AG04449 (cell line): ENCODE measurements around the gene MEIS3.

ENCODE experiments used
- CTCF ChIA-PET: fragments of 350-600 bp; formaldehyde crosslinking; extraction: SDS; loops from one replicate; lab custom pipeline; 2021; ENCODE audit warnings: antibody characterized with exemption; lab: Yijun Ruan, JAX
- POLR2A ChIA-PET: fragments of 400-600, 350-600 bp; formaldehyde crosslinking; extraction: SDS; loops from one replicate; lab custom pipeline; 2020; ENCODE audit warnings: antibody characterized with exemption, inconsistent platforms; lab: Yijun Ruan, JAX
- DNase-seq: peaks from one replicate; pipeline ENCODE4 v3.0.0-alpha.2; 2010; ENCODE audit warnings: low read depth, low spot score
- H3K4me3 ChIP-seq: 2 replicates; pipeline ENCODE4 v1.5.1; 2011; ENCODE audit warnings: low read depth, mild to moderate bottlenecking, control low read depth, low read length
- TF ChIP-seq, protein P1 (sequence below): IDR thresholded peaks from one replicate; pipeline ENCODE4 v1.5.1; 2011; ENCODE audit warnings: mild to moderate bottlenecking, moderate library complexity, low read length, control low read depth, inconsistent platforms; ENCODE audit not compliant: insufficient read depth; ENCODE audit errors: missing control alignments

The MEIS3 gene

DNA sequence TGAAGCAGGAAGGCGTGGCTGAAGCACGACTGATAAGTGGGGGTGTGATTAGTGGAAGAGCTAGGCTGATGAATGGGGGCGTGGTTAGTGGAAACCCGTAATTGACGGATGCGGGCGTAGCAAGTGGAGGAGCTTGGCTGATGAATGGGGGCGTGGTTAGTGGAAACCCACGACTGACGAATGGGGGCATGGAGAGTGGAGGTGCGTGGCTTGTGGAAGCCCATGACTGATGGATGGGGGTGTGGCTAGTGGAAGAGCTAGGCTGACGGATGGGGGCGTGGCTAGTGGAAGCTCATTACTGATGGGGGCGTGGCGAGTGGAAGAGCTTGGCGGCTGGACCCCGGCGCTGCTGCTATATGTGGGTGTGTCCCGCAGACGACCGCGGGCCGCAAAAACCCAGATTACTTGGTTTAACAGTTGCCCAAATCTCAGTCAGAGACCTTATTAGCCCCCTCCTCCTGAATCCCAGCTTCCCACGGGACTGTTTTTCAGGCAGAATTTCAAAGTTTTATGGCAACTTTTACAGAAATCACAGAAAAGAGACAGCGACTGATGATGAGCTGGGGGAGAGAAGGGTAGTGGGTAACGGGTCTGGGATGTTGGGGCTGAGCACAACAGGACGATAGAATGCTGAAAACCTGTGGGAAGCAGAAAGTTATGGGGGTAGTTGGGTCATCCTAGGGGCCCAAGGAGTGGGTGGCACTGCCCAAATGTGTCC lies 9.0 kb upstream of the MEIS3 start:
- TF ChIP-seq, protein P1, sequence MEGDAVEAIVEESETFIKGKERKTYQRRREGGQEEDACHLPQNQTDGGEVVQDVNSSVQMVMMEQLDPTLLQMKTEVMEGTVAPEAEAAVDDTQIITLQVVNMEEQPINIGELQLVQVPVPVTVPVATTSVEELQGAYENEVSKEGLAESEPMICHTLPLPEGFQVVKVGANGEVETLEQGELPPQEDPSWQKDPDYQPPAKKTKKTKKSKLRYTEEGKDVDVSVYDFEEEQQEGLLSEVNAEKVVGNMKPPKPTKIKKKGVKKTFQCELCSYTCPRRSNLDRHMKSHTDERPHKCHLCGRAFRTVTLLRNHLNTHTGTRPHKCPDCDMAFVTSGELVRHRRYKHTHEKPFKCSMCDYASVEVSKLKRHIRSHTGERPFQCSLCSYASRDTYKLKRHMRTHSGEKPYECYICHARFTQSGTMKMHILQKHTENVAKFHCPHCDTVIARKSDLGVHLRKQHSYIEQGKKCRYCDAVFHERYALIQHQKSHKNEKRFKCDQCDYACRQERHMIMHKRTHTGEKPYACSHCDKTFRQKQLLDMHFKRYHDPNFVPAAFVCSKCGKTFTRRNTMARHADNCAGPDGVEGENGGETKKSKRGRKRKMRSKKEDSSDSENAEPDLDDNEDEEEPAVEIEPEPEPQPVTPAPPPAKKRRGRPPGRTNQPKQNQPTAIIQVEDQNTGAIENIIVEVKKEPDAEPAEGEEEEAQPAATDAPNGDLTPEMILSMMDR: no peak
- H3K4me3 ChIP-seq: peak overlapping the region; percentile 51
- CTCF ChIA-PET: interaction anchor here (0.7 to 16.6 kb wide), 38 partner anchors 9 to 415 kb away, joined by 3 to 867 read pairs (median 4); partner anchors contain the start of genes DHX34, EHD2, INAFM1 and KPTN
- POLR2A ChIA-PET: interaction anchor here (1.0 to 1.1 kb wide), 2 partner anchors 291 to 323 kb away, joined by 3 read pairs; no protein-coding TSS in a partner anchor
- peak; percentile 75 for DNase-seq

DNA sequence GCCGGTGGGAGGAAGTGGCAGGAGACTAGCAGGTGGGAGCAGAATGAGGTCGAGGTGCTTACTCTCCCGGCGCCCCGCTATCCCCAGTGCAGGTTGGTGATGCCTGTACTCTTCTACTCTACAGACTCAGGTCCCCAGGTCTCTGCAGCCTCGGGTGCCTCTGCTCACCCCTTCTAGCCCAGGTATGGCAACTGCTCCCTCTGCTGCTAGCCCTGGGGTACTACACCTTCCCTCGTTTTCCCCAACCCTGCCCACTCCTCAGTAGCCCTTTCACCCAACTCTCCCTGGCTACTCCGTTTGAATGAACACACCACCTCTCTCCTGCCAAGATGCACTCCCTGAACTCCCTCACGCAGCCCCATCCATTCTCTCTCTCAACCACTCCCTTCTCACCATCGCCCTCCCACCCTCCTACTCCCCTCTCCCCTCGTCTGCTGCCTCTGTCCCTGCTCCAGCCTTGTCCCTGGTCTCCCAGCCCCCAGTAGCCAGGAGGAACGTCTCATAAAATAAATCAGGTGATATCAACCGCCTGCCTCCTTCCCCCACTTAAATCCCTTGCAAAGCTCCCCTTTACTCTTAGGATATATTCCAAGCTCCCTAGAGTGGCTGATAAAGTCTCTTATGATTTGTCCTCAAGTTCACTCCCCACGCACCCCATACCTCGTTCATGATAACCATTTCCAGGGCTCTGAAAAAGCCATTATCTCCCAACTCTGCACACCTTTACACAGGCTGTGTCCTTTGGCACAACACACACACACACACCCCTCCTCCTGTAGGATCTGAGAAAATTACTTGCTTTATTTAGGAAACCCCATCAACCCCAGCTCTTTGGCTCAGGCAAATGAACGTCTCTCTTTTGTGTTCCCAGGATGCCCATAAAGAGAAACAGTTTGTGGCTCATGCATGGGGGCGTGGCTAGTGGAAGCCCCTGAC lies 8.2 kb upstream of the MEIS3 start:
- no peak for DNase-seq
- H3K4me3 ChIP-seq: peak overlapping the region; percentile 51
- ChIA-PET POLR2A (interaction anchor here (1.0 to 1.1 kb wide), 2 partner anchors 292 to 324 kb away, joined by 3 read pairs; no protein-coding TSS in a partner anchor), CTCF (interaction anchor here (0.7 to 16.6 kb wide), 34 partner anchors 8 to 414 kb away, joined by 3 to 867 read pairs (median 4); partner anchors contain the start of genes DHX34, EHD2, INAFM1 and KPTN)
- TF ChIP-seq, protein P1: peak; percentile 87

DNA sequence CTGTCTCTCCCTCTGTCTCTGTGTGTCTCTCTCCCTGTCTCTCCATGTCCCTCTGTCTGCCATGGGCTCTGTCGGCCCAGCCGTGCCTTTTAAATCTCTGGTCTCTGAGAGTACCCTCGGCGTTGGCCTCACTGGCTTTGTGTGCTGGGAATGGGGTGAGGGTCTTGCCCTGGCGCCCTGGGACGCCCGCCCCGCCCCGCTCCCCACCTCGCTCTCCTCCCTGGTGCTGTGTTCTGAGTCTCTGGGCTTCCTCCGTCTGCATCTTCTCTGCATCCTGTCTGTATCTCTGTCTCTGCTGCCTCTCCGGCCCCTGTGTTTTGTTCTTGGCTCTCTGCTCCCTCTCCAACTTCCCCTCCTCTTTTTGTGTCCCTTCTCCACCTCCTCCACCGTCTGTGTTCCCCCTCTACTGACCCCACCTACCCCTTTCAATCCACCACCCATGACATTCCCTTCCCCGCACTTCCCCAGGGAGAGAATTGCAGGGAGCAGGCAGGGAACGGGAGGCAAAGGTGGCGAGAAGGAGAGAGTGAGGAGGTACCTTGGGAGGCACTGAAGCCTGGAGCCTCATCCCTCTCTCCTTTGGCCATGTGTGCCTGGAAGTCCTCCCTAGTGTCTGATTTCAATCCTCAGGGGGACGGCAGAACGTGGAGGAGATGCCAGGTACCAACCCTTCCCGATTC lies 4.0 kb upstream of the MEIS3 start:
- no peak overlapping the region for H3K4me3 ChIP-seq
- POLR2A ChIA-PET: no interaction called here
- DNase-seq: no peak
- CTCF ChIA-PET: no interaction called here
- TF ChIP-seq, protein P1: no peak

DNA sequence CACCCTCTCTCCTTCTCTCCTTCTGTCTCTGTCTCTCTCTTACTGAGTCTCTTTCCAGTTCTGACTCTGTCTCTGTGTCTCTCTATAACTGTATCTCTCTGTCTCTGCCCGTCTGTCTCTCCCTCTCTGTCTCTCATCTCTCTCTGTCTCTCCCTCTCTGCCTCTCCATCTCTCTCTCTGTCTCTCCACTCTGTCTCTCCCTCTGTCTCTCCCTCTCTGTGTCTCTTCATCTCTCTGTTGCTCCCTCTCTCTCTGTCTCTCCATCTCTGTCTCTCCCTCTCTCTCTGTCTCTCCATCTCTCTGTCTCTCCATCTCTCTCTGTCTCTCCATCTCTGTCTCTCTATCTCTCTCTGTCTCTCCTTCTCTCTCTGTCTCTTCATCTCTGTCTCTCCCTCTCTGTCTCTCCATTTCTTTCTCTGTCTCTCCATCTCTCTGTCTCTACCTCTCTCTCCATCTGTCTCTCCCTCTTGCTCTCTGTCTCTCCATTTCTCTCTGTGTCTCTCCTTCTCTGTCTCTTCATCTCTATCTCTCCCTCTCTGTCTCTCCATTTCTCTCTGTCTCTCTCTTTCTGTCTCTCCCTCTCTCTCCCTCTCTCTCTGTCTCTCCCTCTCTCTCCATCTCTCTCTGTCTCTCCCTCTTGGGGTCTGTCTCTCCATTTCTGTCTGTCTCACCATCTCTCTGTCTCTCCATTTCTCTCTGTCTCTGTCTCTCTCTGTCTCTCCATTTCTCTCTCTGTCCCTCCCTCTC lies 3.3 kb upstream of the MEIS3 start:
- no peak for DNase-seq
- ChIA-PET CTCF (no interaction called here), POLR2A (no interaction called here)
- TF ChIP-seq, protein P1: no peak
- no peak overlapping the region for H3K4me3 ChIP-seq

- no peak overlapping the region for H3K4me3 ChIP-seq
- ChIA-PET CTCF (no interaction called here), POLR2A (no interaction called here)
- TF ChIP-seq, protein P1: no peak
- no peak for DNase-seq
Observed at GRCh38 chr19:47421844-47422395, 2.6 kb upstream of the MEIS3 start.
